ENCODE data around the gene DACH1. TPM values are rescaled to one million over a fixed set of nuclear protein-coding genes. Genes with fewer than 3 reads are reported as not detected.

The DACH1 gene
- total RNA-seq, 1 experiment from 2014 or later: 0.31 TPM

GRCh38 chr13:71830736-71831135 is 36.3 kb downstream of the DACH1 start (continued):
- TF ChIP-seq KAT7 (CRISPR knock-in tag; IDR thresholded peaks at IDR 0.05; ENCODE audit: borderline replicate concordance): no peak
- TF ChIP-seq ESRRA (CRISPR knock-in tag; IDR thresholded peaks at IDR 0.05; ENCODE audit: borderline replicate concordance): no peak
- TF ChIP-seq NFYB (CRISPR knock-in tag; conservative IDR thresholded peaks at IDR 0.05; ENCODE audit: low read depth): no peak
- no peak for TF ChIP-seq ZNF671 (CRISPR knock-in tag; IDR thresholded peaks at IDR 0.05)
- TF ChIP-seq MYBL2 (CRISPR knock-in tag; IDR thresholded peaks at IDR 0.05): no peak
- no peak for TF ChIP-seq IRF1 (CRISPR knock-in tag; IDR thresholded peaks at IDR 0.05)
- no peak for TF ChIP-seq ELF4 (CRISPR knock-in tag; IDR thresholded peaks at IDR 0.05; ENCODE audit: low read depth)
- TF ChIP-seq E2F5 (CRISPR knock-in tag; IDR thresholded peaks at IDR 0.05): no peak
- no peak for TF ChIP-seq ZNF138 (CRISPR knock-in tag; conservative IDR thresholded peaks at IDR 0.05)
- TF ChIP-seq TCF7 (CRISPR knock-in tag; IDR thresholded peaks at IDR 0.05; ENCODE audit: low read depth): no peak
- TF ChIP-seq ZNF263 (CRISPR knock-in tag; IDR thresholded peaks at IDR 0.05; ENCODE audit: low read depth): no peak
- TF ChIP-seq AR (CRISPR knock-in tag; IDR thresholded peaks at IDR 0.05): no peak
- TF ChIP-seq CTCF (IDR thresholded peaks at IDR 0.05): no peak

GRCh38 chr13:71830323-71830722 is 36.7 kb downstream of the DACH1 start:
- TF ChIP-seq ZNF423 (CRISPR knock-in tag; IDR thresholded peaks at IDR 0.05) (no peak), ESRRA (CRISPR knock-in tag; IDR thresholded peaks at IDR 0.05; ENCODE audit: borderline replicate concordance) (no peak), NFYB (CRISPR knock-in tag; conservative IDR thresholded peaks at IDR 0.05; ENCODE audit: low read depth) (no peak), ZNF219 (CRISPR knock-in tag; IDR thresholded peaks at IDR 0.05; ENCODE audit: borderline replicate concordance) (no peak), ELF4 (CRISPR knock-in tag; IDR thresholded peaks at IDR 0.05; ENCODE audit: low read depth) (no peak), FOXJ3 (CRISPR knock-in tag; IDR thresholded peaks at IDR 0.05; ENCODE audit: borderline replicate concordance) (no peak)
- H3K27me3 Mint-ChIP-seq (ENCODE audit: low read depth): peaks cover 13% of the 10 kb centered on the region
- ATAC-seq (no peak), DNase-seq (ENCODE audit: low spot score) (no peak)
- ChIA-PET POLR2A (no interaction called here), CTCF (no interaction called here)
- peaks cover 9% of the 10 kb centered on the region for H3K4me1 Mint-ChIP-seq
- H3K4me3 Mint-ChIP-seq: no peak overlapping the region
- no peaks in the 10 kb centered on the region for H3K36me3 Mint-ChIP-seq
- no peaks in the 10 kb centered on the region for H3K9me3 Mint-ChIP-seq
- H3K27ac Mint-ChIP-seq: no peak overlapping the region

GRCh38 chr13:71829547-71829946 is 37.5 kb downstream of the DACH1 start:
- POLR2A ChIA-PET: no interaction called here
- Mint-ChIP-seq H3K4me1 (peaks cover 9% of the 10 kb centered on the region), H3K36me3 (no peaks in the 10 kb centered on the region), H3K9me3 (no peaks in the 10 kb centered on the region), H3K27ac (no peak overlapping the region), H3K4me3 (no peak overlapping the region), H3K27me3 (ENCODE audit: low read depth) (peaks cover 13% of the 10 kb centered on the region)
- DNase-seq (ENCODE audit: low spot score) (no peak), ATAC-seq (no peak)
- CTCF ChIA-PET: no interaction called here
- TF ChIP-seq ZNF671 (CRISPR knock-in tag; IDR thresholded peaks at IDR 0.05) (no peak), JUN (CRISPR knock-in tag; IDR thresholded peaks at IDR 0.05) (no peak), EMX1 (CRISPR knock-in tag; IDR thresholded peaks at IDR 0.05) (no peak), HMGA2 (CRISPR knock-in tag; IDR thresholded peaks at IDR 0.05) (no peak), CREM (CRISPR knock-in tag; IDR thresholded peaks at IDR 0.05) (no peak), NFE2L1 (CRISPR knock-in tag; IDR thresholded peaks at IDR 0.05) (no peak), AR (CRISPR knock-in tag; IDR thresholded peaks at IDR 0.05) (no peak)
